IPS-11a (cell line): ENCODE results near the gene SUPT3H.

Source experiments
- H3K4me3 ChIP-seq: one replicate; pipeline ENCODE4 v1.5.1; 2013; ENCODE audit warnings: low read depth, low read length, control low read depth

Gene SUPT3H

DNA sequence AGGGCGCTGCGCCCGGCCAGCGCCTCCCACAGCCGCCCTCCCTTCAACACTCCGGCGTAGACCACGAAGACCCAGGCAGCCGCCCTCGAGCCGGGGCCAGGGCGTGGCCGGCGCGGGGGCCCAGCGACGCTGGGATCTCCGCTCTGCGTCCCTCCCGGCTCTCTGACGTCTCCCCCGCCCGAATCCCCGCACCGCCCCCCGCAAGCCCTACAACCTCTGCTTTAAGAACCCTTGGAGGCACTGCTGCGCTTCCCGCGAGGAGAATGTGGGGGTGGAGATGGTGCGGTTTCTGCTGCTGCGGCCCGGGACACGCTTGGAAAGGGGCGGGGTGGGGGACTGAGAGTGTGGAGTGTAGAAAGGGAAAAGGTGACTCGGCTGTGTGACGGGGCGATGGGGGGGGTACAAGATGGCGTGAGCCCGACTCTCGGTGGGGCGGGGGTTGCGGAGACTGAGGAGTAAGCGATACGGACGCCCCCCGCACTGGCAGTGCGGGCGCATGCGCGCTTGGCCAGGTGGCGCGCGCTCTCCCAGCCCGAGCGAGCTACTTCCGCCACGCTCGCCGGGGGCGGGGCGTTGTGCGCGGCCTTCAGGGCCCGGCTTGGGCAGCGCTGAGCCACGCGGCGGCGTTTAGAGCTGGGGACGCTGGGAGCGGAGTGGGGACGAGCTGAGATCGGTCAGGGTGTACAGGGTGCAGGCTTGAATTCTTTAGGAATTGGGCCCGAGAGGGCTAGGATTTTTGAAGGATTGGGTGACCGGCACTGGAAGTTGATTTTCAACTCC, at the start of gene SUPT3H:
TSS of gene SUPT3H (minus strand) at position 381 of the 780 bp plus-strand sequence.
- H3K4me3 ChIP-seq = peak within 1 kb of the TSS; percentile 88

DNA sequence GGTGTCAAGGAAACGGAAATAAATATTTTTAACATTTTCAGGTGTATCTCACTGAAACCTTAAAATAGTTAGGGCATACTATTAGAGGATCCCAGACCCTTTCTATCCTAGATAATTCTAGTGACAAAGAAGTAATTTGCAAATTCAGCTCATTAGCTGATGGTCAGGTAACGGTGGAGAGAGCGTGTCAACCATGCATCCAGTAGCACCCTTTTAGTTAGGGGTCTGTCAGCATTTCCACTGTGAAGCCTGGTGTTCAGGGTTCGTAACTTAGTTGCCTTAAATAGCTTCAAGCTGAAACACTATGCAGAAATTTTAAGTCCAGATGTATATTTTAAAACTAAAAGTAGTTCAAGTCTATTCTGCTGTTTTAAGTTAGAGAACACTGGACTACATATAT, 48.5 kb upstream of the SUPT3H start:
- no peak overlapping the region for H3K4me3 ChIP-seq

DNA sequence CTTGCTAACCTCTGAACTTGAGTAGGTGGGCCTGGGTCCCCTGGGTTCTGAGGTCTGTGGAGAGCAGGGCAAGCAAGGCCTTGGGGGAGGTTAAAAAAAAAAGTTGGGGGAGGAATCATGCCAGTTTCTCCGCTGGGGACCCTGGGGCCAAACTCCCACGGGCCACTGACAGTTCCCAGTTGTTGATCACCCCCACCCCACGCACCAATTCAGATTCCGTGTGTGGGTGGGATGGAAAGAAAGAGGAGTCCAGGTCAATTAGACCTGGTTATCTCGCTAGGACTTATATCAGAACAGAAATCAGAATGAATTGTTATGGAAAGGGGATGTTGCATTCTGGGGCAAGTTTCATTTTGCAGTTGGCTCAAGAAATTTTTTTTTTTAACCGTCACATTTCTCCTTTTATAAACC, 46.7 kb upstream of the SUPT3H start:
- no peak overlapping the region for H3K4me3 ChIP-seq

DNA sequence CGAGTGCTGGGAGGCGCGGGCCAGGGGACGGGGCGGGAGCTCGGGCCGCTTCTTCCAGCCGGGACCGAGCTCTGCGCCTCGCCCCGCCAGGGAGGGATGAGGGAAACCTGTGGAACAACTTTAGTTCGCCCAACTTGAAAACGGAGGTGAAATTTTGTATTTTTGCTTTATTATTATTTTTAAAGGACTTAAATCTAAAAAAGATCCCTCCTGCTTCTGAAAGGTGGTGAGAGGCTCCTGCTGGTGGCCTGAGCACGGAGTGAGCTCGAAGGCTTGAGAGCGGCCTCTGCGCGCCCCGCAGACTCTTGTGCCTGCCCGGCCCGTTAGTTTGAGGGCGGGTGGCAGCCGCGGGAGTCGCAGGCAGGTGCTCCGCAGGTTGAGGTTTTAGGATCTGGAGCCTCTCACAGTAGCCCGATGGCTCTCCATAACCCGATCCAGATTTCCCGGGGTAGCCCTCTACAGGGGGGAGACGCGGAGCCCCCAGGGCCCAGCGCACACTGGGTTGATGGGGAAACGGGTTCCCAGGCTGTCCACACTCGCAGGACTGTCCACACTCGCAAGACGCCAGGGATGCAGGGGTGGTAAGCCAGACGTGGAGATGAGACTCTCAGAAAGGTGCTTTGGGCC, 46.2 kb upstream of the SUPT3H start:
- peak overlapping the region; percentile 67 for H3K4me3 ChIP-seq

DNA sequence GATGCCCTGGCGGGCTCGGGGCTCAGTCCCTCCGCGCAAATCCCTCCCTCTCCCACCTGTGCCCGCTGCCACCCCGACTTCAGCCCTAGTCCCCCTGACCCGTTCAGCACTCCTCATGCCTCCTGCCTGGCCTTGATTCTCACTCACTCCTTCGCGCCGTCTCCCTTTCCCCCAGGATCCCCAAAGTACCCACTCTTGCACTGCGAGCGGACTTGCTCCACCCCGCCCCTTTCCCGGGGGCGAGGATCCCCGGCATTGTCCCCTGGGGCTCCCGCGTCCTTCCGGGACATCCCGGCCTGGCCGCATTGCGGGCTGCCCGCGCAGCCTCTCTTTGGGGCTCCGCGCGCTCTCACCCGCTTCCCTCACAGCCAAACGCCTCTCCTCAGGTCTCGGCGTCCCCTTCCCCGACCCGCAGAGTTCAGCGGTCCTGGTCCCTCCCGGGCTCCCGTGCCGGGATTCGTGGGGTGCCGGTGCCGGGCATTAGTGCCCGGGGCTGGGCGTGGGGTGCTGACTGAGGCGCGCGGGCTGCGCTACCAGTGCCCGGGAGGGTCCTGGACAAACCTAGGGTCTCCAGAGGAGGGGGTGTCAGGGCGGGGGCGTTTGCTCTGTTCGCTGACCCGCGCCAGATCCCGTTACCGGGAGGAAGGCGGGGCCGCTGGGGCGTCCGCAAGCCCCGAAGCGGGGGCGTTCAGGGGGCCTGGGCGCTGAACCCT, 45.5 kb upstream of the SUPT3H start:
- peak overlapping the region; percentile 67 for H3K4me3 ChIP-seq

DNA sequence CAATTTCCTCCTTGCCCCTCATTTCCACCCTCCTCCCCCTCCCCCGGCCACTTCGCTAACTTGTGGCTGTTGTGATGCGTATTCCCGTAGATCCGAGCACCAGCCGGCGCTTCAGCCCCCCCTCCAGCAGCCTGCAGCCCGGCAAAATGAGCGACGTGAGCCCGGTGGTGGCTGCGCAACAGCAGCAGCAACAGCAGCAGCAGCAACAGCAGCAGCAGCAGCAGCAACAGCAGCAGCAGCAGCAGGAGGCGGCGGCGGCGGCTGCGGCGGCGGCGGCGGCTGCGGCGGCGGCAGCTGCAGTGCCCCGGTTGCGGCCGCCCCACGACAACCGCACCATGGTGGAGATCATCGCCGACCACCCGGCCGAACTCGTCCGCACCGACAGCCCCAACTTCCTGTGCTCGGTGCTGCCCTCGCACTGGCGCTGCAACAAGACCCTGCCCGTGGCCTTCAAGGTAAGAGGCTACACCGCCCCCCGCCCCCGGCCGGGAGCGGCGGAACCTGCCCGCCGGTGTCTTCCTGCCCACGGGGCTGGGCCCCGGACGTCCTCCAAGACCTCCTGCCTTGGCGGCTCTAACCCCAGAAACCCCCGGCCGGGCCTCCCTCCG, 44.9 kb upstream of the SUPT3H start:
- peak overlapping the region; percentile 67 for H3K4me3 ChIP-seq

DNA sequence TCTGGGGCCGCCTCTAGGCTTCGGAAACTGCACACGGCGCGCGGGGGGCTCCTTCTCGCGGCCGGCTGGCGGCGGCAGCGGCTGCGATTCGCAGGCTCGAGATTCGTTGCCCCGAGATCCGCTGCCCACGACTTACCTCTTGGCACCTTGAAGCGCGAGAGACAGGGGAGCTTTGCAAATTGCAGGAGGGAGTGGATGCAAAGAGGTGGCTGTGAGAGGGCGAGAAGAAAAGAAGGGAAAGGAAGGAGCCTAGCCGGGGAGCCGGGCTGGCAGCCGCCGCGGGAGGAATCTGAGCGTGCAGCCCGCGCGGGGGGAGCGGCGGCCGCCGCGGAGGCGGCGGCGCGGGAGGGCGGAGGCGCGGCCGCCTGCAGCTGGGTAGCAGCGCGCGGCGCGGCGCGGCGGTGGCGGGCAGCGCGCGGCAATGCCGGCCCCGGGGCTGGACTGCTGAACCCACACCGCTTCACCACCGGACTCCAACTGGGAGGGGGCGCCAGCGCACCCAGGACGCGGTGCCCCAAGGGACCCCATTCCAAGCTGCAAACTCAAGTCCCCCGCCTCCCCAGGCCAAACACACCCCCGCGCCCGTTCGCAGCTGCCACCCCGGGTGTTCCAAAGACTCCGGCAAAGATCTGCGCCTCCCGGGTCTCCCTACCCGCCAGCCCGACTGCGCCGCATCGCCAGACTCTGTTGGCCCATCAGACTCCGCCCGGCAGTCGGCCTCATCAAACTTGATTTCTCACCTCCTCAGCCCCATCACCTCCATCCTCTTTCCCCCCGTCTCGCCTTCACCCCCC, 44.2 kb upstream of the SUPT3H start:
- peak overlapping the region; percentile 67 for H3K4me3 ChIP-seq

DNA sequence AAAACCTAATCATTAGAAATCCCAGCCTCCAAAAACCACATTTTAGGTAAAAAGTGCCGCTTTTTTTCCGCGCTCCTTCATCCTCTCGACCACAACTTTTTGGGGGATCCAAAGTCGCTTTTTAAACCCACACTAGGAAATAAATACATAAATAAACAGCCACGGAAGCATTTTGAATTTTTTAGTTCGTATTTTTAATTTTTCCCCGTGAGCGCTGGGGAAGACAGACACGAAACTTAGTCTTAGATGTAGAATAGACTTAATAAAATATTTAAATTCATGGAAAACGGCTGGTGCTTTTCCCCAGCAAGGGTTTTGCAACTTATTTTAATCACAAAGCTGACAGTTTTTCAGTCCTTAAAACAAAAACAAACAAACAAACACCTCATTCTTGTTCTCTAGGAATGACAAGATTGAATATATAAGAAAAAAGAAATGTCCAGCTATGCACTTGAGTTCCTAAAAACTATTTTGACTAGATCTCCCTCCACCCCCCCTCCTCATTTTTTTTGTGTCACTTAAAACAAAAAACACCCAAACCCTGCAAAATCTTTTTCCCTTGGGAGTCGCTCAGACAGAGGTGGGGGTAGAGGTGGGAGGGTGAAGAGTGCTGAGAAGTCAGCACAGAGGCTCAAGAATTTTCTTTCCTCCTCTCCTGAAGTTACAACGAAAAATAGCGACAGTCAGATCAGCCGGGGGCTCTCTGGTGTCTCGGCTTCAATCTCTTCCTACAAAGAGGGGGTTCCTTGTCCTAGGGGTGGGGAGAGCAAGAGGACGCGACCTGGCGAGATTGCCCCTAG, 43.4 kb upstream of the SUPT3H start:
- peak overlapping the region; percentile 38 for H3K4me3 ChIP-seq

DNA sequence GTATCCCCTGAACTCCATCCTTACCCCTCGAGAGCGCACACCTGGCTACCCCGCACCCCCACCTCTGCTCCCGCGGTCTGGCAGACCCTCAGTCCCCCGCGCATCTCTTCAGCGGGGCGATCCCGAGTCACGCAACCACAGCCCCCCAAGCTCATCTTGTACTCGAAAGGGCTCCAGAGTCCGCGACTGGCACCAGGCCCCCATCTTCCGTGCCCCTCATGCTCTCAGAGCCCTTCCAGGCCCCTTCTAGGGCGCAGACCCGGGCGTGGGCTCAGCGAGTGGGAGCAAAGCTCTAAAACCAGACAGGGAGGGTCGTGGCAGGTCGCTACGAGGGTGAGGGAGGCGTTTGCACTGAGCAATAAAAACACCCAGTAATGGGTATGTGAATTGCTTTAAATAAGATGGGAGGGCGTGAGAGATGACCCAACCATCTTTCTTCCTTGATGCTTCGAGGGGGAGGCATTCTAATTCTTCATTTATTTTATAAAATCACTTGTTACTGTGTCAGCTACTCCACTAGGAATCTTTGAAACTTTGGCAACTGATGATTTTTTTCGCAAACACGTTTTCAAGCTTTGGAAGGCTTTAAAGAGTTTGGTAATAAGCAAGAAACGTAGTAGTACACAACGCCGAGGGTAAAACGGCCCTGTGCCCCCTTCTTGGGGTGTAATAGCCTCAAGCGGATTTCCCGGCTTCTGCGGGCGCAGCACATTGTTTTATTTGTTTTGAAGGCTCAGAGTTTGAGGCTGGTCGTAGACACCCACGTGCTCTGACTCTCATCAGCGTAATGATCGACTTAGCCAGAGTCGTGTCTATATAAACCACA, 42.6 kb upstream of the SUPT3H start:
- peak overlapping the region; percentile 20 for H3K4me3 ChIP-seq

DNA sequence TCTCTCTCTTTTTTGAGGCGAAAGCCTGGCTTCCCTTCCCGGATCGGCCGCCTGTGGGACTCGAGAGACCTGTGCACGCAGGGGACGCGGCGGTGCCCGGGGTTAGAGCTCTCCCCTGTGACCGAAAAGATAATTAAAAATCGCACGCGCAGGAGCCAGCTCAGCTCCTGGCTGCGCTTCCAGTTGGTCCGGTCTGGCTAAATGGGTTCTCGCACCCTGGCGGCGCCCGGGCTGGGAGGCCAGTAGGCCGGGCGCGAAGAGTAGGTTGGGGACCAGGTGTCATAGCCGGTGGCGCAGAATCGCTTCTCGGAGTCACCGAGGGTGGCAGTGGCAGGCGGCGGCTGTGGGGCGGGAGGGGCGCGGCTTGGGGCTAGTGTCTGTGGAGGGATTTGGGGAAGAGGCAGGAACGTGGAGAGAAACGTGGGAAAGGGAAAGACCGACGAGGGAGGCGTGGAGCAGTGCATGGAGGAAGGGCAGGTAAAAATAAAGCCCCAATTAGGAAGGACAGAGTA, 41.9 kb upstream of the SUPT3H start:
- peak overlapping the region; percentile 20 for H3K4me3 ChIP-seq

DNA sequence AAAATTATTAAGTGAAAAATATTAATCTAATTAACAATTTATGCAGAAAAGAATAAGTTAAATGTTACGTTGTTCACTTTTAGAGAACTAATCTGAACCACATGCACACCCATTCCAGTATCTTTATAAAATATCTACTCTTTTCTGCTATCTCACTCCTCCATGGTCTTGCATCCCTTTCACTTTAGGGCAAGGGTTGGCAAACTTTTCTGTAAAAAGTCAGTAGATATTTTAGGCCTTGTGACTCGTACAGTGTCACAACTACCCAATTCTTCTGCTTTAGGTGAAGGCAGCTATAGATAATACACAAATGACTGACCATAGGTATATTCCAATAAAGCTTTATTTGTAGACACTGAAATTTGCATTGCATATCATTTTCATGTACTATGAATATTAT, 39.7 kb upstream of the SUPT3H start:
- no peak overlapping the region for H3K4me3 ChIP-seq

DNA sequence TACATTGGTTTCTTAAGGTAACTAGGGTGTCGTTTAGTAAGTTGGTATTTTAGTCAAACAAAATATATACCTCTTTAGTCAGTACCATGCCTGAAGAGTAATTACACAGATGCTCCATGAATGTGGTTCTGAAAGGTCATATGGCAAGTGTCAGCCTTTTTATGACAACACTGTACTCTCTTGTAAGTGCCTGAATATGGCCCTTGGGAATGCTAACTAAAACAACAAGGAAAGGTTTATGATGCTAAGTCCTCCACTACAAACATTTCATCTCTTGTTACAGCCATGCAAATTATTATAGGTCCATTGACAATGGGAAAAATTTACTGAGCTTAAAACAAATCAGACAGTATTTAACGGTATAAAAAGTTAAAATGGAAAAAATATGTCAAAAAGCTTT, 39.0 kb upstream of the SUPT3H start:
- H3K4me3 ChIP-seq = no peak overlapping the region

DNA sequence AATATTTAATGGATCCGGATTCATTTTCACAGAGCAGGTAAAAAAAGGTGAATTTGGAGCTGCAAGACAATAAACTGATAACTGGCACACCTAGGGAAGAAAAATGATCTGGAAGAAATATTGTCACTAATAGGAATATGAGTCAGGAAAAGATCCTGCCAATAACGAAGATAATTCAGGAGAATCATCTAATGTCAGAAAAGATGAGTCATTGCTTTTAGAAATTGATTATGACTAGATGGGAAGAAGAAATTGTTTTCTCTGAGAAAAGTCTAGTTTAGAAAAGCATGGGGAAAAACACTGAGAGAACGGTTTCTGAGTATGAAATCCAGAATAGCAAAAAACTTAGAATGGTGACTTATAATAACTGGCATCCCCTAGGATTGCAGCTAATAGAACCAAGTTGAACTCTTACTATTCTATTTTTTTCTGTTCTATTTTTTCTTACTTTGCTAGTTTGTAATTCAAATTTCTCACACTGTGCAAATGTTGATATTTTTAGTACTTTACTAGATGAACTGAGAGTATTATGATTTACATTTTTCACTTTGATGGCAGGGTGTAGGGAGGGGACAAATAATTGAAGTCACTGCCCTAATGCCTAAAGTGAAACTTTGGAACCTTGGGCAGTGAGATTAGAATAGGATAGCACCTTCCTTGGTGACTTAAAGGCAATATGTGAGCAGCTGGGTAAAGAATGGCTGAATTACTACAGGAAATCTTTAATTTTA, 38.2 kb upstream of the SUPT3H start:
- no peak overlapping the region for H3K4me3 ChIP-seq

DNA sequence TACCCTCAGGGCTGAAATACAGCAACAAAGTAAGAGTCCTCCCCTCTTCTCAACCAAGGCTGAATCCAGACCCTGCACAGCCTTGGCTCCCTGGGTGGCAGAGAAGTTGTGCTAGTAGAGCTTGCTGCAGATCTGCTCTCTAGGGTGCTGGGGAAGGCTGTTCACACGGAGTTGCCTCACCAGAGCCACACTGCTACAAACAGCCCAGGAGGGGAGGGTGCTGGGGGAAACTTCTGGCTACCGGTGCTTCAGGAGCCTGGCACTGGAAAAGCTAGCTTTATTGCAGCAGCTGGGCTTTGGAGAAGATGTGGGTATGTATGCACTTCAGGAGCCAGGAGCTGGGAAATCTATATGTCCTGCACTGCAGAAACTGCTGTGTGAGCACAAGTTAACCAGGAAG, 37.6 kb upstream of the SUPT3H start:
- H3K4me3 ChIP-seq = no peak overlapping the region

DNA sequence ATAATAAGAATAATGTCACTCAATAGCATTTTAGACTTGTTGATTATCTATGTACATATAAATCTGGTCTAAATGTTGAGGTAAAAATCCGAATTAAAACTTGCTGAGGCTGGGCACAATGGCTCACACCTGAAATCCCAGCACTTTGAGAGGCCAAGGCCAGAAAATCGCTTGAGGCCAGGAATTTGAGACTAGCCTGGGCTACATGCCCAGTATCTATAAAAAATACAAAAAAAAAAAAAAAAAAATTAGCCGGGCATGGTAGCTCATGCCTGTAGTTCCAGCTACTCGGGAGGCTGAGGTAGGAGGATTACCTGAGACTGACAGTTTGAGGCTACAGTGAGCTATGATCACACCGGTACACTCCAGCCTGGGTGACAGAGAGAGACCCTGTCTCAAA, 34.2 kb upstream of the SUPT3H start:
- H3K4me3 ChIP-seq = no peak overlapping the region

DNA sequence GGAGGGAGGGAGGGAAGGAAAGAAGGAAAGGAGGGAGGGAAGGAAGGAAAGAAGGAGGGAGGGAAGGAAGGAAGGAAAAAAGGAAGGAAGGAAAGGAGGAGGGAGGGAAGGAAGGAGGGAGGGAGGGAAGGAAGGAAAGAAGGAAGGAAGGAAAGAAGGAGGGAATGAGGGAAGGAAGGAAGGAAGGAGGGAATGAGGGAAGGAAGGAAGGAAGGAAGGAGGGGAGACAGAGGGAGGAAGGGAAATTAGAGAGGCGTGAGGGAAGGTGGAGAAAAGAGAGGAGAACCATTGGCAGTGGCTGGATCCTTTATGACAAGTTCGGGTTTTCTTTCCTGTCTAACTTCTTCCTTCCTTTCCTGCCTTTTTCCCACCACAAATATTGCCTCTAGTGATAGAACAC, 22.3 kb upstream of the SUPT3H start:
- no peak overlapping the region for H3K4me3 ChIP-seq

DNA sequence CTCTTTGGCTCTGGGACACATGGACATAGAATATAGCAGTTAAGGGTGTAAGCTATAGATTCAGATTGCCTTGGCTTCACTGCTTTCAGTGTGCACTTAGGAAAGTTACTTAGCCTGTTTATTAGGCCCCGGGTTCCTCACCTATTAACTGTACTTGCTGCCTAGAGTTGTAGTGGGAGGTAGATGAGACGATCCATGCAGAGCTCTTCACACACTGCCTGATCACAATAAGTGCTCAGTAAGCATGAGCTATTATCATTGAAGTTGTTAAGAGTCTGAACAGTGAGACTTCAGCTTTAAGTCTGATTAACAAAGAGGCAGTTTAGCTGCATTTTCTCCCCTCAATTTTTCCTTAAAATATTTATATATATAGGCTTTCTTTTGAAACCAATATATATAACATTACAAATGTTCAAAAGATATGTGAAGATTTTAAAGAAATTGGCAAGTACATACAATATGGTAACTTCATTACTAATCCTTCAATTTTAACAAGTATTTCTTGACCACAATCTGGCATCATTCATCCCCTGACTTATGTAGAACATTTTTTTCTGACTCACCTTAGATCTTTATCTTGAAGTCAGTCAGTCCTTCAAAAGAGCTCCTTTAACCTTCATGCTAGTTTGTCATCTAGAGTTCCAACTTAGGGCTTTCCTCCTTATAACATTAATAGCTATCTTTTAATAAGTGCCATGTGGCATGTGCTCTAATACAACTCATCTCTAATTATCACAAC, 20.5 kb upstream of the SUPT3H start:
- no peak overlapping the region for H3K4me3 ChIP-seq
